Activated T-cell treated with anti-CD3 and anti-CD28 coated beads for 24 hours (primary cell): Measurements from ENCODE around the gene IPO4.

Source experiments
- DNase-seq: peaks from one replicate; pipeline ENCODE4 v3.0.0-alpha.2; 2020; ENCODE audit warnings: low read depth

IPO4 gene

GRCh38 chr14:24176599-24176998, 12.0 kb downstream of the IPO4 start:
- DNase-seq: no peak

DNA sequence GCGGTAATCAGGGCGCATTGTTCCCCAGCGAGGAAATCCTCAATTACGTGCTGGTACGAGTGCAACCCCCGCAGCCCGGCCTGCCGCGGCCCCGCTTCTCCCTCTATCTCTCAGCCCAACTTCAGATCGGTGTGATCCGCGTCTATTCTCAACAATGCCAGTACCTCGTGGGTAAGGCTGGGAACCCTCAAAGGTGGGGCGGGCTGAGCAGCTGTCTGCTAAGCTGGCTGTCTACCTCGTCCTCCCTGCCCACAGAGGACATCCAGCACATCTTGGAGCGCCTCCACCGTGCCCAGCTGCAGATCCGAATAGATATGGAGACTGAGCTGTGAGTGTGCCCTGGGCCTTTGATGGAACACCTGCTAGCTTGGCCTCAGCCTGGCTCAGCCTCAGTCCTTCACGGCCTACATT, 15.7 kb downstream of the IPO4 start:
- DNase-seq: no peak

GRCh38 chr14:24172261-24172860, 16.3 kb downstream of the IPO4 start:
- DNase-seq: no peak

GRCh38 chr14:24171422-24172260, 17.0 kb downstream of the IPO4 start, which contains the start of gene REC8:
REC8 (plus strand) TSS chr14:24172080; CDS start chr14:24172553, 473 bp downstream.
- DNase-seq: peak; percentile 62

DNA sequence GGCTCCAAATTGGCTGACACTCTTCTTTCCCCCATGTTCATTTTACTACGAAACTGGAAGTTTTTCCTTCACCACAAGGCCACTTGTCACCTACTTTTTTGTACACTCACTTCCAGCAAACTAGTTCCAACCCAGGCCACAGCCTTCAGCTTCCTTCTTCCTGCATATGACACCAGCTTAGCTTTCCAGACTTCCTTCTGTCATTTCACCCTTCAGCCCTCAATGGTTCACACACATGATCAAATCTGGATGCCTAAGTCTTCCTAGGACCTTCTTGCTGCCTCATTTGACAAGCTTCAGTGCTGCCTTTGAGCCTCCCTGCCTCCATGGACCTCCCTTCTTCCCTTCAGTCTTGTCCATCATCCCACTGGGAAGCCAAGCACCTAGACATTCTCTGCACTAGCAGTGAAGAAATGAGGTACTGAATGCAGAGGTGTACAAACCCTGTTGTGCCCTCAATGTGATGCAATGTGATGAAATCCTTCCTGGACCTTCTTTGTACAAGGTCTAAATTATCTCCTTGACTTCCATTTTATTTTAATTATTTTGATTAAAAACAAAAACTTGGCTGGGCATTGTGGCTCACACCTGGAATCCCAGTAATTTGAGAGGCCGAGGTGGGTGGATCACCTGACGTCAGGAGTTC, 21.0 kb downstream of the IPO4 start:
- no peak for DNase-seq

DNA sequence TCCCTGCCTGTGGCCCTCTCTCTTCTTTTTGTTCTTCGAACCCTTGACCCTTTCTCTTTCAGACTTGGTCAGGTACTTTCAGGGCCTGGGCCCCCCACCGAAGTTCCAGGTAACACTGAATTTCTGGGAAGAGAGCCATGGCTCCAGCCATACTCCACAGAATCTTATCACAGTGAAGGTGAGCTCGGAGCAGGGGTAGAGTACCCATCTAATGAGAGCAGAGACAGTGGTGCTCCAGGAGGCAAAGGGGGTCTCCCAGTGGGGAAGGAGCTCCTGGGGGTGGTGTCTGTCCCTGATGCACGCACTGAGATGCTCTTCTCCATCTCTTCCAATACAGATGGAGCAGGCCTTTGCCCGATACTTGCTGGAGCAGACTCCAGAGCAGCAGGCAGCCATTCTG, 22.8 kb downstream of the IPO4 start:
- DNase-seq: no peak

DNA sequence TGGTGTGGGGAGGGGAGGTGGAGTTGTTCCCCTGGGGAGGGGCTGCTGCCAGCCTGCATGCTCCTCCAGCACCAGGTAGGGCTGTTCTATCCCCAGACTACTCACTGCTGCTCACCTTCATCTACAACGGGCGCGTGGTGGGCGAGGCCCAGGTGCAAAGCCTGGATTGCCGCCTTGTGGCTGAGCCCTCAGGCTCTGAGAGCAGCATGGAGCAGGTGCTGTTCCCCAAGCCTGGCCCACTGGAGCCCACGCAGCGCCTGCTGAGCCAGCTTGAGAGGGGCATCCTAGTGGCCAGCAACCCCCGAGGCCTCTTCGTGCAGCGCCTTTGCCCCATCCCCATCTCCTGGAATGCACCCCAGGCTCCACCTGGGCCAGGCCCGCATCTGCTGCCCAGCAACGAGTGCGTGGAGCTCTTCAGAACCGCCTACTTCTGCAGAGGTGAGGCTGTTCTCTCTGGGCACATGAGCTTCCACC, 24.1 kb downstream of the IPO4 start:
- DNase-seq: no peak

DNA sequence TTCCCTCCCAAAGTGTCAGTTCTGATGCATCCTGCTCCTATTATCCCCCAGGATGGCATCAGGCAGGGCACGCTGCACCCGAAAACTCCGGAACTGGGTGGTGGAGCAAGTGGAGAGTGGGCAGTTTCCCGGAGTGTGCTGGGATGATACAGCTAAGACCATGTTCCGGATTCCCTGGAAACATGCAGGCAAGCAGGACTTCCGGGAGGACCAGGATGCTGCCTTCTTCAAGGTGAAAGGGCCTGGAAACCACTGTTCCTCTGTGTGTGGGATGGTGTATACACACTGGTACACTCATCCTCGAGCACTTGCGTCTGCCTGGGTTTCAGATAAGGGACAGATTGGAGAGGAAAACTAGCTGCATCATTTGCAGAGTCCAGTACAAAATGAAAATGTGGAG, 26.5 kb downstream of the IPO4 start:
- DNase-seq: no peak

- peak; percentile 98 for DNase-seq
These were observed 27.5 kb downstream of the IPO4 start, which contains the start of gene IRF9 for GRCh38 chr14:24160850-24161804. IRF9 (plus strand) TSS chr14:24161265; CDS start chr14:24162145, 880 bp downstream.

DNA sequence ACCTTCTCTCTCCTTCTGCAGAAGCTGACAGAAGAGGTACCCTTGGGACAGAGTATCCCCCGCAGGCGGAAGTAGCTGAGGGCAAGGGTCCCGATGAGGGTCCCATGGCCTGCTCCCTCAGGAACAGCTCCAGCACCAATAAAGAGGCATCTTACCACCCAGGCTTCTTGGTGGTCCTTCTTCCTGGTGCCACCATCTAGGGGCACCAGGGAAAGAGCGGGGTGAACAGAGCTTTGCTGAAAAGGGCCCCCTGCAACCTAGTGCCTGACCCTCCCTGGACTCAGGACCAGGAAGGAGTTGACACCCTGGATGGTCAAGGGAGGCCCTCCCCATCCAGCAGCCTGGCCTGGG, 28.1 kb downstream of the IPO4 start:
- DNase-seq: no peak

DNA sequence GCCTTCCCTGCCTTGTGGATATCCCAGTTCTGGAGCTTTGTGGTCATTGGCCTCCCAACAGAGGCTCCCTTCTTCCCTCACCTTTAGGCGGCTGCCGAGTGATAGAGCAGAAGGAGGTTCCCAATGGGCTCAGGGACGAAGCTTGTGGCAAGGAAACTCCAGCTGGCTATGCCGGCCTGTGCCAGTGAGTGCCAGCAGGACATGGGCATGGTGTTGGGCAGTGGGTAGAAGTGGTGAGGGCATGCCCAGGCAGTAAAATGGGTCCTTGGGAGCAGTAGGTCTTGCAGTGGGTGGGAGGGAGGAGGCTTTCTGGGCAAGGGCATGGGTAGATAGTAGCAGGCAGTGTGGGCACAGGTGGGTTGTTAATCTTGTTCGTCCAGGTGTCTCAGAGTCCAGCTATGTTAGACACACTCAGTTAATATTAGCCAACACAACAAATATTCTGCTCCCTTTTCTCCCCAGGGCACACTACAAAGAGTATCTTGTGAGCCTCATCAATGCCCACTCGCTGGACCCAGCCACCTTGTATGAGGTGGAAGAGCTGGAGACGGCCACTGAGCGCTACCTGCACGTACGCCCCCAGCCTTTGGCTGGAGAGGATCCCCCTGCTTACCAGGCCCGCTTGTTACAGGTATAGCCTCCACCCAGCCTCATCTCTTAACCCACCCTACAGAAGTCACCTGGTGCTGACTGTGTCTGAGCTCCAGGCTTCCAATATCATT, 28.7 kb downstream of the IPO4 start:
- DNase-seq: no peak

DNA sequence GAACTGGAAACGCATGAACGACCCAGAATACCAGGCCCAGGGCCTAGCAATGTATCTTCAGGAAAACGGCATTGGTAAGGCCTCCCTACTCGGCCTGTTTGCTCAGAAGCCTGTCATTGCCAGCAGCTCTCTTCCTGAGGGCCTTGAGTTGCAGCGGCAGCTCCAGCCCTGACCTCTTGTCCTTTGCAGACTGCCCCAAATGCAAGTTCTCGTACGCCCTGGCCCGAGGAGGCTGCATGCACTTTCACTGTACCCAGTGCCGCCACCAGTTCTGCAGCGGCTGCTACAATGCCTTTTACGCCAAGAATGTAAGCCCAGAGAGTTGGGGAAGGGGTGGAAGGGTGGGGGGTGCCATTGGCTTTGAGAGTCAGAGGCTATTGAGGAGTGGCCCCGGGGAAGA, 31.3 kb downstream of the IPO4 start:
- no peak for DNase-seq

GRCh38 chr14:24156840-24157239, 31.8 kb downstream of the IPO4 start:
- no peak for DNase-seq

DNA sequence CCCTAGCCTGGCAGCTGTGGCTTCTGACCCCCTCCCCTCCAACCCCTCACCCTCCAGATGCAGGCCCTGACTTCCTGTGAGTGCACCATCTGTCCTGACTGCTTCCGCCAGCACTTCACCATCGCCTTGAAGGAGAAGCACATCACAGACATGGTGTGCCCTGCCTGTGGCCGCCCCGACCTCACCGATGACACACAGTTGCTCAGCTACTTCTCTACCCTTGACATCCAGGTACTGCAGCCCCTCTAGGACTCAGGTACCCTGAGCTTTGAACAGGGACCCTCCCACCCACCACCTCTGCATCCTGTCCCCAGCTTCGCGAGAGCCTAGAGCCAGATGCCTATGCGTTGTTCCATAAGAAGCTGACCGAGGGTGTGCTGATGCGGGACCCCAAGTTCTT, 33.5 kb downstream of the IPO4 start:
- DNase-seq: no peak

GRCh38 chr14:24151404-24152080, 37.1 kb downstream of the IPO4 start:
- DNase-seq: no peak

GRCh38 chr14:24150993-24151392, 37.6 kb downstream of the IPO4 start:
- DNase-seq: no peak

DNA sequence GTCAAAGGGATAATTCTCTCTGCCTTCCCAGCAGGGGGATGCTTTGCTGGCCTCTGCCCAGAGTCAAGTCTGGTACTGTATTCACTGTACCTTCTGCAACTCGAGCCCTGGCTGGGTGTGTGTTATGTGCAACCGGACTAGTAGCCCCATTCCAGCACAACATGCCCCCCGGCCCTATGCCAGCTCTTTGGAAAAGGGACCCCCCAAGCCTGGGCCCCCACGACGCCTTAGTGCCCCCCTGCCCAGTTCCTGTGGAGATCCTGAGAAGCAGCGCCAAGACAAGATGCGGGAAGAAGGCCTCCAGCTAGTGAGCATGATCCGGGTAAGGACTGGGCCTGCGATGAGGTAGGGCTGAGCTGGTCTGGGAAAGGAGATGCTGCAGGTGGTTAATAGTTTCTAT, 38.0 kb downstream of the IPO4 start:
- no peak for DNase-seq

DNA sequence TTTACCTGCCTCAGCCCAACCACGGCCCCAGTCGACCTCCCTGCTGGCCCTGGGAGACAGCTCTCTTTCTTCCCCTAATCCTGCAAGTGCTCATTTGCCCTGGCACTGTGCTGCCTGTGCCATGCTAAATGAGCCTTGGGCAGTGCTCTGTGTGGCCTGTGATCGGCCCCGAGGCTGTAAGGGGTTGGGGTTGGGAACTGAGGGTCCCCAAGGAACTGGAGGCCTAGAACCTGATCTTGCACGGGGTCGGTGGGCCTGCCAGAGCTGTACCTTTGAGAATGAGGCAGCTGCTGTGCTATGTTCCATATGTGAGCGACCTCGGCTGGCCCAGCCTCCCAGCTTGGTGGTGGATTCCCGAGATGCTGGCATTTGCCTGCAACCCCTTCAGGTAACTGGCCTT, 38.6 kb downstream of the IPO4 start:
- DNase-seq: no peak

DNA sequence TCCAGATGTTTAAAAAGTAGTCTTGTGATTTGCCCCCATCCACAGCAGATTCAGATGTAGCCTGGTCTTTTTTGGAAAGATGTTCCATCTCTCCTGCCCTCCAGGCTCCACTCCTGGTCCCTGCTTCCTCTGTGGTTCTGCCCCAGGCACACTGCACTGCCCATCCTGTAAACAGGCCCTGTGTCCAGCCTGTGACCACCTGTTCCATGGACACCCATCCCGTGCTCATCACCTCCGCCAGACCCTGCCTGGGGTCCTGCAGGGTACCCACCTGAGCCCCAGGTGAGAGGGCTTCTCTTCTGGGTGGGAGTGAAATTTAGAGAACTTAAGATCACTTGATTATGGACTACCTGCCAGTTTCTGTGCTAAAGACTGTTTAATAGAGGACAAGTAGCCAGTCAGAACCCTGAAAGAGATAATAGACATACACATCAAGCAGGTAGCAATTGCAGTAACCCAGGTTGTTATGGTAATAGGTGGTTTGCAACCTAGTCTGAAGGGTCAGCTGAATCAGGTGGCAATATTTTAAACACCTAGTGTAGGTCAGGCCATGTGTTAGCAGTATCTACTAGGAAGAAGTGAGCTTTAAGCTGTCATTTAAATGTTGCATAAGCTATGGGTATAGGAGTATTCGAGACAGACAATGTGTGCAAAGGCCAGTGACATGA, 39.2 kb downstream of the IPO4 start:
- no peak for DNase-seq
